Esophagus (tissue), 2 donors: Measurements from ENCODE around the gene RERG. TPM values are rescaled to one million over a fixed set of nuclear protein-coding genes. Genes with fewer than 3 reads are reported as not detected.

Experiments used
- H3K27ac ChIP-seq, 2 donors: one replicate each; pipeline ENCODE4 v1.5.1; 2013; ENCODE audit warnings: low read depth in 2 of 2, mild to moderate bottlenecking in 2 of 2, inconsistent platforms in 1 of 2, low read length in 1 of 2, moderate library complexity in 1 of 2
- H3K27me3 ChIP-seq, 2 donors: one replicate each; pipeline ENCODE4 v1.6.1; 2013; ENCODE audit warnings: low read length in 2 of 2, control low read depth in 1 of 2, mild to moderate bottlenecking in 1 of 2; ENCODE audit not compliant: insufficient read depth in 2 of 2, control insufficient read depth in 1 of 2
- H3K36me3 ChIP-seq, 2 donors: one replicate each; pipeline ENCODE4 v1.6.1; 2013; ENCODE audit warnings: low read length in 1 of 2; ENCODE audit not compliant: control insufficient read depth in 2 of 2, insufficient read depth in 2 of 2
- H3K4me1 ChIP-seq, 2 donors: one replicate each; pipeline ENCODE4 v1.6.1; 2013; ENCODE audit warnings: low read length in 1 of 2; ENCODE audit not compliant: control insufficient read depth in 2 of 2, insufficient read depth in 2 of 2
- H3K4me3 ChIP-seq, 2 donors: one replicate each; pipeline ENCODE4 v1.5.1; 2013; ENCODE audit warnings: low read length in 2 of 2, mild to moderate bottlenecking in 2 of 2, low read depth in 1 of 2, moderate library complexity in 1 of 2
- H3K9me3 ChIP-seq, 2 donors: one replicate each; pipeline ENCODE4 v1.6.1; 2013; ENCODE audit warnings: mild to moderate bottlenecking in 2 of 2, low read depth in 1 of 2, low read length in 1 of 2, moderate library complexity in 1 of 2; ENCODE audit not compliant: control insufficient read depth in 2 of 2, insufficient read depth in 1 of 2
- WGBS, 2 donors: extraction: QIAGEN DNeasy Blood & Tissue Kit; methylation state at CpG; one replicate each; pipeline ENCODE4 v1.1.7; 2013; 5-methylcytosine and 5-hydroxymethylcytosine counted together
- polyA plus RNA-seq, 2 donors: library from polyadenylated mRNA; stranded (reverse); fragments of 200-250 nt; gene quantifications; one replicate each; pipeline ENCODE4 v1.2.3, GENCODE V29; 2013
- donor health status: healthy with polysubstance abuse.
- donor health status: Bipolar disorder and iron deficiency.

RERG gene
- polyA plus RNA-seq, 2 donors: 2.3 to 3.2 TPM

- 62 to 63% methylated on average over 2 of the region's 2 CpGs for WGBS, 2 donors
Measured at GRCh38 chr12:15208140-15208539, 13.1 kb downstream of the RERG start.

DNA sequence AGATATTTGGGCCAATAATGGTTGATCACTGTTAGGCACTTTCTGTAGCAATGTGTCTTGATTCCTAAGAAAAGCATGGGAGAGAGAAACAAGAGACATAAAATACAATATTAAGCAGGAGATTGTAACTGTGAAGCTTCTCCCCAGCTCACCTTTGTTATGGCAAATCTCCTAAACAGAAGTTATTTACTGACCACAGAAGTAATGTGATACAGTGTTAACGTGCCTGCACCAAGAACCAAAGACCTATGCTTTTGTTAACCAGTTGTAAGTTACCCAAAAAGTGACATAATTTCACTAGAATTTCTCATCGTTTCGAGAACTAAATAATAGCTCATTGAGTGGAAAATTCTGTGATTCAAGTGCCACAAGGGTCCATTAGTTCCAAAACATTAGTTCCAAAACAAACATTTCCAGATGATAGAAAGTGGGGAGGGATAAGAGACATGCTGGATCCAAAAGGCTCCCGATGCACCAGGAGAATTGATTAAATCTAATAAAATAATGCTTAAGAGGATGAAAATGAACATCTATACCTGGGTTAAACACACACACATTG is 14.3 kb downstream of the RERG start:
- WGBS, 2 donors: 72 to 73% methylated on average over 4 of the region's 4 CpGs
- no peak overlapping the region for H3K27ac ChIP-seq
- H3K36me3 ChIP-seq: no peaks in the 10 kb centered on the region
- H3K4me3 ChIP-seq: no peak overlapping the region
- H3K4me1 ChIP-seq: no peaks in the 10 kb centered on the region
- H3K9me3 ChIP-seq: no peaks in the 10 kb centered on the region
- H3K27me3 ChIP-seq: no peaks in the 10 kb centered on the region

More at GRCh38 chr12:15208140-15208539, 13.1 kb downstream of the RERG start:
- no peak overlapping the region for H3K4me3 ChIP-seq
- H3K27me3 ChIP-seq: no peaks in the 10 kb centered on the region
- H3K27ac ChIP-seq: no peak overlapping the region
- H3K4me1 ChIP-seq: no peaks in the 10 kb centered on the region
- H3K36me3 ChIP-seq: no peaks in the 10 kb centered on the region
- H3K9me3 ChIP-seq: no peaks in the 10 kb centered on the region

- WGBS, 2 donors: 83 to 84% methylated on average over 4 of the region's 4 CpGs
- H3K27me3 ChIP-seq: no peaks in the 10 kb centered on the region
- no peak overlapping the region for H3K4me3 ChIP-seq
- no peaks in the 10 kb centered on the region for H3K36me3 ChIP-seq
- no peaks in the 10 kb centered on the region for H3K9me3 ChIP-seq
- no peaks in the 10 kb centered on the region for H3K4me1 ChIP-seq
- no peak overlapping the region for H3K27ac ChIP-seq
Measured at GRCh38 chr12:15206338-15206737, 14.9 kb downstream of the RERG start.

DNA sequence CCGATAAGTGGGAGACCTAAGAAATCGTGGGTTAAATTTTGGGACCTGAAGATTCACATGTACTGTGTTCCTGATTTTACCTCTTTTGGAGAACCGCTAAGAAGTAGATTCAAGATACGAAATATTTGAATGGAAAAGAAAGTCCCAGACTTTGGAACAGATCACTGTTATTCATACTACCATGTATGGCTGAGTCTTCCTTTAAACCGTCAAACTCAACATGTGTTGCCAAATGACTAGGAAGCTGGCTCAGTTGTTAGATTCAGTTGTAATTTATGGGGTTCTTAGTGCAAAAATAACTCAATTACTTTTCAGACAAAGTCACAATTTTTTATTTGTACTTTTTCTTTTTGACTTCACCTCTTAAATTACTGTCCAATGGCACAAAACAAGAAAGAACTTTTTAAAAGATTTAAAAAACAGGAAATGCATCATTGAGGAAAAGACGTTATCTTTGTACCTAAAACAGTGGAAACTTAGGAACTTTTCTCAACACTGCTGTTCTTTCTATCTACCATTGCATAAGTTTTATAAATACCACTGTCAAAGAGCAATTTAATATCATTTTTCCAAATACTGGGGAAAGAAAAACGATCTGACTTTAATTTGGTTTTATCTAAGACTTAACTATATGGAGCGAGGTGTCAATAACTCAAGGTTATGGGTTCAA is 15.7 kb downstream of the RERG start:
- Histone ChIP-seq H3K4me3 (no peak overlapping the region), H3K27ac (no peak overlapping the region), H3K27me3 (no peaks in the 10 kb centered on the region), H3K4me1 (no peaks in the 10 kb centered on the region), H3K9me3 (no peaks in the 10 kb centered on the region), H3K36me3 (no peaks in the 10 kb centered on the region)
- 64 to 77% methylated on average over 8 of the region's 8 CpGs for WGBS, 2 donors

DNA sequence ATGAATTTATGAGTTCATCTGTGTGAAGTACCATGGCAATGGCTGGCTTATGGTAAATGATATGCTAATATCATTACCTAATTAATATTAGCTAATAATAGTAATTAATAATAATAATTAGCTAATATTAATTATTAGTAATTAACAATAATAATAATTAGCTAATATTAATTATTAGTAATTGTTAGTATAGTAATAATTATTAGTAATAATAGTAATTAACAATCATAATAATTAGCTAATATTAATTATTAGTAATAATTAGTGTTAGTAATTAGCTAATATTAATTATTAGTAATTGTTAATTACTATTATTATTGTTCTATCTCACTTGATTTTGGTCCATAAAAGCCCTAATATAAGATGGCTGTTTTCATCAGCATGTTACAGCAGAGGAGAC is 19.8 kb downstream of the RERG start:
- H3K27ac ChIP-seq: no peak overlapping the region
- no peak overlapping the region for H3K4me3 ChIP-seq
- no peaks in the 10 kb centered on the region for H3K36me3 ChIP-seq
- H3K9me3 ChIP-seq: no peaks in the 10 kb centered on the region
- no peaks in the 10 kb centered on the region for H3K27me3 ChIP-seq
- H3K4me1 ChIP-seq: no peaks in the 10 kb centered on the region

DNA sequence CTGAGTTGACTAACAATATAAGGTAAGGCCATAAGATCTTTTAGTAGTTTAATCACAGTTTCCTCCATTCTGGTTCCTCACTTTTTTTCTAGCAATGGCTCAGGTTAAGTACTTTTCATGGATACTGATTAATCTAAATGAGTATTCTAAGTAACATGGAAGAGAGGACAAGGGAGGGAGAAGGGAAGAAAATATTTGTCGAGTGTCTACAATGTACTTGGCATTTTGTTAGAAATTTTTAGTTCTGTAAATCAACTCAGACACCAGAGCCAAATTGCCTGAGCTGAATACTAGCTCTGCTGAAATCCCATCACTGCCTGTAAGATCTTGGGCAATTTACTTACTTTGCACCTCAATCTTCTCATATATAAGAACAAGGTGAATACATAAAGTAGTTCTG is 20.2 kb downstream of the RERG start:
- Histone ChIP-seq H3K4me1 (no peaks in the 10 kb centered on the region), H3K4me3 (no peak overlapping the region), H3K36me3 (no peaks in the 10 kb centered on the region), H3K9me3 (no peaks in the 10 kb centered on the region), H3K27me3 (no peaks in the 10 kb centered on the region), H3K27ac (no peak overlapping the region)
- 48 to 60% methylated on average over 1 of the region's 1 CpG for WGBS, 2 donors

- Histone ChIP-seq H3K27me3 (no peaks in the 10 kb centered on the region), H3K36me3 (no peaks in the 10 kb centered on the region), H3K4me1 (no peaks in the 10 kb centered on the region), H3K4me3 (no peak overlapping the region), H3K27ac (no peak overlapping the region), H3K9me3 (no peaks in the 10 kb centered on the region)
- WGBS, 2 donors: 76 to 77% methylated on average over 2 of the region's 2 CpGs
Measured at GRCh38 chr12:15200641-15201040, 20.6 kb downstream of the RERG start.

GRCh38 chr12:15199930-15200329 is 21.3 kb downstream of the RERG start:
- Histone ChIP-seq H3K36me3 (no peaks in the 10 kb centered on the region), H3K4me3 (no peak overlapping the region), H3K27me3 (no peaks in the 10 kb centered on the region), H3K4me1 (no peaks in the 10 kb centered on the region), H3K27ac (no peak overlapping the region), H3K9me3 (no peaks in the 10 kb centered on the region)
- WGBS, 2 donors: 45 to 49% methylated on average over 2 of the region's 2 CpGs

- Histone ChIP-seq H3K9me3 (peaks cover 0 to 2% of the 10 kb centered on the region in 2 donors), H3K36me3 (no peaks in the 10 kb centered on the region), H3K27me3 (no peaks in the 10 kb centered on the region), H3K4me3 (no peak overlapping the region), H3K4me1 (peaks cover 0 to 3% of the 10 kb centered on the region in 2 donors), H3K27ac (no peak overlapping the region)
- 67 to 74% methylated on average over 3 of the region's 3 CpGs for WGBS, 2 donors
Measured at GRCh38 chr12:15196678-15197505, 24.3 kb downstream of the RERG start.
